NCI-H524 (cell line): ENCODE measurements around the gene BCAS3.
"Not testable (repeated sequence)": the region's sequence is repeated elsewhere in the genome, so short reads cannot be mapped to it uniquely, and the experiment has no call there.

Experiments
- DNase-seq, 2 experiments: peaks; one replicate each; lab custom pipeline; 2025; lab: John Stamatoyannopoulos, UW

BCAS3 gene

DNA sequence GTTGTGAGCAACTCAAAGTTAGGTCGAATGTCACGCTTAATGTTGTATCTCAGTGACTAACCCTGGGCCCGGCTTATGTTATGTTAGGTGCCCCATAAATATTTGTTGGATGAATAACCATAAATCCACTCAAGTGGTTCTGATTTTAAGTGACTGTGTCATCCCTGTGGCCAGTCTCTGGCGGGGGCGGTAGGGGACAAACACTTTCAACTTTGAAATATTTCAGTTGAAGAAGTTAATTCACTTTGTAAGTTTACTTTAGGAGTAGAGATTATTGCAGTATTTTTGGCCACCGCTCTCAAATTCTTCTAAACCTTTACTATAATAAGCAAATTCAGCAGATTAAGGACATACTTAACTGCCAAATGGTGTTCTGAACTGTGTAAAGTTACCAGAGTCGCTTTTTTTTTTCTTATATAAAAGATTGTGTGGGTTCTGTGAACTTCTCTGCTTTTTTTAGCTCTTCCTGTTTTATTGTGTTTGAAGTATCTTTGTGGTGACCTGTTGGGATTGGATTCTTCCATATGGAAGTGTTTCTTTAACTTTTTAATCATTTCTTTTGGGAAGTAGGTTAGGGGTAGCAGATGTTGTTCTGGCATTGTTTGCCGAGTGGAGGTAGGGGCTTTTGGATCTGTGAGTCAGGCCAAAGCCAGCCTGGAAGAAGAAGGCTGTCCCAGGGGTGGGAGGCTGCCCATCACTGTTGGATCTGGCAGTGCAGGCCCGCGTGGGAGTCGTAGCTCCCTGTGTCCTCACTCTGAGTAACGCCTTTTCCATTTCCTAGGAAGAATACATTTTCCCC is 660.5 kb downstream of the BCAS3 start:
- DNase-seq = peak in 1 of 2 experiments; percentile 11

GRCh38 chr17:61338874-61339478 is 661.3 kb downstream of the BCAS3 start:
- DNase-seq = no peak

DNA sequence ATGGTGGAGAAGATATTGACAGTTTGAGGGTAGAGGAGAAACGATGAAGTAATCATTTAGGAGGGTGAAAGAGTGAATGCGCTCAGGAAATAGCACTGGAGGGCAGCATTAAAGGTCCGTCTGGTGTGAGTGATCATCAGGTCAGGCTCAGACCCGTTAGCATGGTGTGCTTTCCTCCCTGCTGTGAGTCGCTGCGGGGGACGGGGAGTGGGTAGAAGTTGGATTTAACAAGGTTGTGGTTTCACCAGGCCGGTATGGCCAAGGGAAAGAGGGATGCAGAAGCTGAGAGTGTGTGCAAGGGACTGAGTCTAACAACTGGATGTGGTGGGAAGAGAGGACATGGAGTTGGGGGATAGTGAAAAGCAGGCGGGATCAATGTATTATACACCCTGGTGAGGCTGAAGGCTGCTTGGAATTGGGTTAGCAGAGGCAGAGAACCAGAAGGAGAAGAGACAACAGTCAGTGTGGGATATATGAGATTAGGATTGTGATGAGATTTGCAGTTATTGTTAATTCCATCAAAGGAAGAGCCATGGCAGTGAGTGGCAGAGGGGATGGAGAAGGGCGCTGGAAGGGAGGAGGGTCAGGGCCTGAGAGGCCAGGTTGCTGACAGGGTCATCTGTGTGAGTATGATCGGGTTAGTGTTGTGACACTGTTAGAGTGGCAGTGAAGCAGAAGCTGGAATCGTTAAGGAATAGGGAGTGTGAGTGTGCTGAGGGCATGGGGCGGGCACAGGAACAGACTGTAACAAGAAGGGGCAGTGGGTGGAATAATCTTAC is 663.0 kb downstream of the BCAS3 start:
- no peak for DNase-seq

- DNase-seq = no peak
Measured at GRCh38 chr17:61343576-61343975, 665.9 kb downstream of the BCAS3 start.

GRCh38 chr17:61345061-61345460 is 667.4 kb downstream of the BCAS3 start:
- DNase-seq = no peak

DNA sequence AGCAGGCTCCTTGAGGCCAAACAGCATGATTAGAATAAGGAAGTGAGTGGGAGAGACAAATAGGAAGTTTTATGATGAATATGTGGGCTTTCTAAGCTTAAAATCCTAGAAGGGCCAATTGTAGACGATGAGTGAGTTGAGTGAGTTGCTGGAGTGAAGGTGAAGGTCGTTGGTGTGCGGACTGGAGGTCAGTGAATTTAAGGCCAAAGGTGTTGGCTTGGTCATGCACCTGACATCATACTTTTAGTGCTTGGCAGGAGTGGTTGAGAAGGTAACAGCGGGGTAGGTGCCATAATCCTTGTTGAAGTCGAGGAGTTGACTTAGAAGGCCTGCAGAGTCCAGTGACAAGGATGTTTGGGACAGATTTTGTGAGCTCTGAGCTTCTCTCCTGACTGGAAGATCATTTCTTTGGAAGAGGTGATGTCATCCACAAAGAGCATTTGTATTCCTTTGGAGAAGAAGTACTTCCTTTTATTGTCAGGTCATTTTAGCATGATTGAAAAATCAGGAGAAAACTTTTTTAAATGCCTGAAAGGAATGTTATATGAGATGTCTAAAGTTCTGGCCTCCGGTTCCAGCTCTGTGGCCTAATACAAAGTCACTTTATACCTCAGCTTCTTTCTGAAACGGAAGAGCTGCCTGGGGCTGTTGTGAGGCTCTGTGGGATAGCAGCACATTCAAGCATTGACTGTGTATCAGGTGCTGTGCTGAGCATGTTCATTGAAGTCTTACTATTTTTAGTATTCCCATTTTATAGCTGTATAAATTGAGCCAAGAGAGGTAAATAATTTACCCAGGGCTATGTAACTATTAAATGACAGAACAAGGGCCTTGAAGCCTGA is 668.4 kb downstream of the BCAS3 start:
- DNase-seq = no peak

GRCh38 chr17:61349350-61349749 is 671.7 kb downstream of the BCAS3 start:
- DNase-seq = peak; percentile 12 to 51

- no peak for DNase-seq
Measured at GRCh38 chr17:61351745-61352407, 674.2 kb downstream of the BCAS3 start.

GRCh38 chr17:61352408-61352770 is 674.7 kb downstream of the BCAS3 start:
- no peak for DNase-seq

GRCh38 chr17:61352781-61353491 is 675.3 kb downstream of the BCAS3 start:
- no peak for DNase-seq

DNA sequence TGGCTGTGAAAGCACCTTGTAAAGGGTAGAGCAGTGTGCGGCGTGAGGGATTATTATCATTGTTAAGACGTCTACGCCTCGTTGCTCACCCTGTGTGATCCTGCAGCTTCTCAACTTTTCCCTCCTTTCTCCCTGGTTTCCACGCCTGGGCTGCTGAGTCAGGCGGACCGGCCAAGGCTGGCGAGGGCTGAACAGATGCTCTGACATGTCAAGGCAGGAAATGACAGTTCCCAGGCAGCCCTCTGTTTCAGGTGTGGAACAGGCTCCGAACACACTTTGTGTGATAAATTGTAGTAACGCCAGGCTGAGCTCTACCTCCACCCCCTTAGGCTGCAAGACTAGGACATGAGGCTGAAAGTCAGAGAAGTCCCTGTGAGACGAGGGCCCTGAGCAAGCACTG is 676.0 kb downstream of the BCAS3 start:
- no peak for DNase-seq

- DNase-seq = peak in 1 of 2 experiments; percentile 46
Measured at GRCh38 chr17:61354895-61355874, 677.5 kb downstream of the BCAS3 start.

GRCh38 chr17:61357061-61357460 is 679.4 kb downstream of the BCAS3 start:
- DNase-seq = not testable (repeated sequence)

- DNase-seq = not testable (repeated sequence)
Measured at GRCh38 chr17:61359513-61359912, 681.9 kb downstream of the BCAS3 start.

- no peak for DNase-seq
Measured at GRCh38 chr17:61360318-61360943, 682.8 kb downstream of the BCAS3 start.

DNA sequence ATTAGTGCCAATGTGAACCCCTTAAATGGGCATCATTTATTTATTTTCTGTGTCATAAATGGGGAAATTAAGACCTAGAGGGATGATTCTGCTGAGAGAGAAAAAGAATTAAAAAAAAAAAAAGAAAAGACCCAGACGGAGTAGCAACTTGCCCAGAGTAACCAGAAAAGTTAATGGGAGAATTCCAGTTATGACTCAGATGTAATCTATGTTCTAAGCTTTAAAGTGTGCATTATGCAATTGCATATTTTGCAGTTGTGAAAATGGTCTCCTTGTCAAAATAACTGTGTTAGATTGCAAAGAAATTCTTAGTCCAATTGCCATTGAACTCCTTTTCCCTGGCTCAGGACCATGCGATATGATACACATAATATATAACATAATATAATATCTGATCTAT is 683.4 kb downstream of the BCAS3 start:
- DNase-seq = no peak

DNA sequence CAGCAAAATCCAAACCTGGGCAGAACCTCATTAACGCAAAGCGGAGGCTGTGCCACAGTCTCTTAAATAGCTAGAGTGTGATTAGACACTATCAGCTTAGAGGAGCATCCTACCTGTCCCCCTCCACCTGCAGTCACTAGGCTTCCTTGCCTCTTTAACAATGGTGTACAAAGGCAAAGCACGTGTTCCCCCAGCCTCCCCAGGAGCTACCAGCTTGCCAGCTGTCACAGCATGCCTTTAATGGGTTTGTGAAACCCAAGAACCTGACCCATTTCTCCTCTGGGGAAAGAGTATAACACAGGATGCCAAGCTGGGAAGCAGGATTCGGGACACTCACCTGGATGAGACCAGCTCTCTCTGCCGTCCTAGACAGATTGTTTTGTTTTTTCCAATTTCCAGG is 684.7 kb downstream of the BCAS3 start:
- DNase-seq = peak; percentile 65 to 79

DNA sequence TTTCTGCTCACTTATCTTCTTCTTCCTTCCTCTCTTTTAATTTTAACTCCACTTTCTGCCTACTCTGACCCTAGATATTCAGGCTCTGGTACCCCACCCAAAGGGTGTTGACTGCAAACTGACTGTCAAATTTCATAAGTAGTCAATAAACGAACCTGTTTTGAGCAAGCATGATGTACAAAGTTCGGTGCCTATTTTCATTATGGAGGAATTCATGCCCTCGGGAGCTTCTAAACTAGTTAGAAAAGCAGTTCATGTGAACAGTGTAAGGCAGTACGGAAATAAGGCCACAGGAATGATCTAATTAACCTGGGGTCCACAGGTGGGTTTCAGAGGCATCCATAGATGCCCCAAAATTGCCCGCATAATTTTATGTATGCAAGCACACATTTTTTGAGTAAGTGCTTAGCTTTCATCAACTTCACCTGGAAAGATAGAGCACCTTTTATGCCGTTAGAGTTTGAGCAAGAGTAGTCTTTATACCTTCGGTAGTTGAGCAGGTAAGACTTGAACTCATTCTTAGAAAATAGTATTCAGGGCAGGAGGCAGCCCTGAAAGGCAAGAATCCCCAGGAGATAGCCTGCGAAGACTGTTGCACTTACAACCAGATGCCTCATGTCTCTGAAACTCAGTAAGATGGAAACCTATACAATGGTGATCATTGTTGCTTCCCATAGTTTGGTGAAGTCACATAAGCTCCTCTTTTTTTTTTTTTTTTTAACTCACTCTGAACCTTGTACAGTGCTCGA is 685.4 kb downstream of the BCAS3 start:
- no peak for DNase-seq
